ENCODE data around the gene NSUN2. TPM values are rescaled to one million over a fixed set of nuclear protein-coding genes. Genes with fewer than 3 reads are reported as not detected.

Gene NSUN2
- total RNA-seq, 4 donors from 2014 or later = 38.9 to 51.2 (median 50.6) TPM

- Histone ChIP-seq H3K4me1 (no peaks in the 10 kb centered on the region), H3K4me3 (no peak overlapping the region), H3K27me3 (no peaks in the 10 kb centered on the region), H3K9me3 (no peaks in the 10 kb centered on the region), H3K36me3 (no peaks in the 10 kb centered on the region), H3K27ac (no peak overlapping the region)
- TF ChIP-seq POLR2A (IDR thresholded peaks at IDR 0.05) (no peak), CTCF (IDR thresholded peaks at IDR 0.05) (no peak)
- intact Hi-C loops (cut with DNase I; ENCODE audit: low total_unique reads) = no loop called here
- no peak for DNase-seq
Measured at GRCh38 chr5:6676702-6677101, 43.9 kb upstream of the NSUN2 start.

GRCh38 chr5:6675784-6676491 lies 43.1 kb upstream of the NSUN2 start:
- Histone ChIP-seq H3K4me3 (no peak overlapping the region), H3K27ac (no peak overlapping the region), H3K36me3 (no peaks in the 10 kb centered on the region), H3K9me3 (no peaks in the 10 kb centered on the region), H3K4me1 (no peaks in the 10 kb centered on the region), H3K27me3 (no peaks in the 10 kb centered on the region)
- intact Hi-C loops (cut with DNase I; ENCODE audit: low total_unique reads) = no loop called here
- DNase-seq = no peak
- no peak for TF ChIP-seq CTCF (IDR thresholded peaks at IDR 0.05)
- no peak for TF ChIP-seq POLR2A (IDR thresholded peaks at IDR 0.05)

GRCh38 chr5:6674886-6675285 lies 42.0 kb upstream of the NSUN2 start:
- no peaks in the 10 kb centered on the region for H3K27me3 ChIP-seq
- H3K36me3 ChIP-seq = no peaks in the 10 kb centered on the region
- intact Hi-C loops (cut with DNase I; ENCODE audit: low total_unique reads) = no loop called here
- no peak overlapping the region for H3K27ac ChIP-seq
- DNase-seq = no peak
- no peaks in the 10 kb centered on the region for H3K4me1 ChIP-seq
- no peaks in the 10 kb centered on the region for H3K9me3 ChIP-seq
- TF ChIP-seq POLR2A (IDR thresholded peaks at IDR 0.05) (no peak), CTCF (IDR thresholded peaks at IDR 0.05) (no peak)
- no peak overlapping the region for H3K4me3 ChIP-seq

DNA sequence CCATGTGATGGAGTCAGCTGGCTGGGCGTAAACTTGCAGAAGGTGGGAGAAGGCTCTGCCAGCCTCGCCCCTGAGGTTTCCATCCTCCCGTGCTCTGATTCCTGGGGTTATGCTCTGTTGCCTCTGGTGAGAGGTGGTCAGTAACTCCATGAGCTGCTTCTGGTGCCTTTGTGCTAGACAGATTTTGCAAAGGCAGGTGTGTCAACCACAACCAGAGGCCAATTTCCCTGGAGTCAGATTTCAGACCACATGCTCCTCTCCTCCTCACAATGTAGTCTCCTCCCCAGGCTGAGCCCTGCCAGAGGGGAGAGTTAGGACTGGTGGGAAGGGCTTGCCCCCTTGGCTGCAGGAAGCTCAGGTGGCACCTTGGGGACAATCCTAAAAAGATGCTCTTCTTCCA lies 41.6 kb upstream of the NSUN2 start:
- H3K4me3 ChIP-seq = no peak overlapping the region
- no peak overlapping the region for H3K27ac ChIP-seq
- H3K9me3 ChIP-seq = no peaks in the 10 kb centered on the region
- DNase-seq = no peak
- intact Hi-C loops (cut with DNase I; ENCODE audit: low total_unique reads) = no loop called here
- no peaks in the 10 kb centered on the region for H3K27me3 ChIP-seq
- TF ChIP-seq POLR2A (IDR thresholded peaks at IDR 0.05) = no peak
- TF ChIP-seq CTCF (IDR thresholded peaks at IDR 0.05) = no peak
- no peaks in the 10 kb centered on the region for H3K4me1 ChIP-seq
- no peaks in the 10 kb centered on the region for H3K36me3 ChIP-seq

DNA sequence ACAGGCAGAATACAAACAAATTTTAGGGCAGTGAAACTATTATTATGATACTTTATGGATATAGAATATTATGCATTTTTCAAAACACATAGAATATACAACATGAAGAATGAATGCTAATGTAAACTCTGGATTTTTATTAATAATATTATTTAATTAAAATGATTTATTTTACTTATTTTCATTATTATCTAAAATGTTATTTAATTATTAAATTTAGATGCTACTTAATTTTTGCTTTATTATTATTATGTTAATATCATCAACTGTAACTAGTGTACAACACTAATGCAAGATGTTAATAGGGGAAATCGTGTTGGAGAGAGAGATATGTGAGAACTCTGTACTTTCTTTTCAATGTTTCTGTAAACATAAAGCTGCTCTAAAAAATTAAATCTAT lies 41.1 kb upstream of the NSUN2 start:
- TF ChIP-seq POLR2A (IDR thresholded peaks at IDR 0.05) = no peak
- TF ChIP-seq CTCF (IDR thresholded peaks at IDR 0.05) = no peak
- intact Hi-C loops (cut with DNase I; ENCODE audit: low total_unique reads) = no loop called here
- no peaks in the 10 kb centered on the region for H3K9me3 ChIP-seq
- H3K27me3 ChIP-seq = no peaks in the 10 kb centered on the region
- no peaks in the 10 kb centered on the region for H3K36me3 ChIP-seq
- H3K4me3 ChIP-seq = no peak overlapping the region
- H3K27ac ChIP-seq = no peak overlapping the region
- no peaks in the 10 kb centered on the region for H3K4me1 ChIP-seq
- DNase-seq = no peak

Measured in uterus (tissue), 4 donors.